ENCODE results near the gene MAP2K6. TPM values are rescaled to one million over a fixed set of nuclear protein-coding genes. Genes with fewer than 3 reads are reported as not detected.

The MAP2K6 gene
- total and polyA plus RNA-seq, 2 donors (not counting 3 experiments of a cell fraction or from before 2014, with no cell fraction given), result 5.9 to 13.9 TPM

DNA sequence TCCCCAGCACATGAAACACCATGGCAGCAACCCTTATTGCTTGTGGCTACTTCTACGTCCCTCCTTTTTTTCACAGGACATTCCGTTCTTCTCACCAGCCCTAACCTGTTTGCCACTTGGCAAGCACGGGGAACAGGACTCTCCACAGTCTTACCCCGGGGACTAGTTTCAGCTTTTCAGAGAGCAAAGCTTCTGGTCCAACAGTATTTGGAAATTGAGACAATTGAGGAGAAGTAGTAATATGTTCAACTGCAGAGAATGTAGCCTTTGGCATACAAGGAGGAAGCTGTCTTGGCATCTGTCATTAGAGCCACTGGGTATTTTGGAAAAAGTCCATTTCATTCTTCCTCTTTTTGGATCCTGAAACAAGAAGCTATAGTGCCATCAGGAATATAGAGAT lies 65.7 kb downstream of the MAP2K6 start:
- BruUV-seq (replicated peaks), result no TSS peak
- Histone ChIP-seq H3K27ac (ENCODE audit: insufficient read depth, low read depth, low read length) (no peak overlapping the region), H3K9me1 (replicated peaks; ENCODE audit: control insufficient read depth, extremely low read depth, insufficient read depth, low read length) (no peaks in the 10 kb centered on the region), H3K4me1 (ENCODE audit: control insufficient read depth, extremely low read depth, insufficient read depth, low read length) (peaks cover 12% of the 10 kb centered on the region), H3K79me2 (ENCODE audit: control insufficient read depth, insufficient read depth, low read length) (no peaks in the 10 kb centered on the region), H3K4me3 (replicated peaks in 1 of 3; ENCODE audit: insufficient read depth in 1 of 3, low read depth in 1 of 3, low read length in 3 of 3) (no peak overlapping the region), H4K20me1 (replicated peaks; ENCODE audit: control insufficient read depth, extremely low read depth, insufficient read depth, low read length) (no peaks in the 10 kb centered on the region), H3K36me3 (ENCODE audit: control insufficient read depth in 2 of 2, extremely low read depth in 1 of 2, insufficient read depth in 2 of 2, low read length in 2 of 2) (no peaks in the 10 kb centered on the region), H2AFZ (ENCODE audit: low read depth, low read length) (no peak overlapping the region), H3K4me2 (ENCODE audit: insufficient read depth, low read length) (no peak overlapping the region), H3K9ac (replicated peaks; ENCODE audit: extremely low read depth, insufficient read depth, low read length) (no peak overlapping the region), H3K27me3 (ENCODE audit: control insufficient read depth in 2 of 2, insufficient read depth in 2 of 2, low read length in 2 of 2) (no peaks in the 10 kb centered on the region), H3K9me3 (replicated peaks; ENCODE audit: control insufficient read depth, insufficient read depth, low read length) (no peaks in the 10 kb centered on the region)
- ChIA-PET CTCF (interaction anchor here (0.7 to 2.3 kb wide), 4 partner anchors 12 to 145 kb away, joined by 3 to 11 read pairs (median 3); no protein-coding TSS in a partner anchor), POLR2A (no interaction called here)
- DNase-seq (ENCODE audit: low read depth, low spot score) (peak; percentile 41), FAIRE-seq (no peak)
- dilution Hi-C loops (cut with MboI; ENCODE audit: extremely low pct_ligation_motif_present, low sequenced_read_pairs), result no loop called here
- intact Hi-C loops (cut with micrococcal nuclease), result no loop called here
- no peak for TF ChIP-seq POLR2AphosphoS5 (IDR thresholded peaks at IDR 0.05; ENCODE audit: insufficient read depth, low read depth, low read length)
- TF ChIP-seq, protein P1, sequence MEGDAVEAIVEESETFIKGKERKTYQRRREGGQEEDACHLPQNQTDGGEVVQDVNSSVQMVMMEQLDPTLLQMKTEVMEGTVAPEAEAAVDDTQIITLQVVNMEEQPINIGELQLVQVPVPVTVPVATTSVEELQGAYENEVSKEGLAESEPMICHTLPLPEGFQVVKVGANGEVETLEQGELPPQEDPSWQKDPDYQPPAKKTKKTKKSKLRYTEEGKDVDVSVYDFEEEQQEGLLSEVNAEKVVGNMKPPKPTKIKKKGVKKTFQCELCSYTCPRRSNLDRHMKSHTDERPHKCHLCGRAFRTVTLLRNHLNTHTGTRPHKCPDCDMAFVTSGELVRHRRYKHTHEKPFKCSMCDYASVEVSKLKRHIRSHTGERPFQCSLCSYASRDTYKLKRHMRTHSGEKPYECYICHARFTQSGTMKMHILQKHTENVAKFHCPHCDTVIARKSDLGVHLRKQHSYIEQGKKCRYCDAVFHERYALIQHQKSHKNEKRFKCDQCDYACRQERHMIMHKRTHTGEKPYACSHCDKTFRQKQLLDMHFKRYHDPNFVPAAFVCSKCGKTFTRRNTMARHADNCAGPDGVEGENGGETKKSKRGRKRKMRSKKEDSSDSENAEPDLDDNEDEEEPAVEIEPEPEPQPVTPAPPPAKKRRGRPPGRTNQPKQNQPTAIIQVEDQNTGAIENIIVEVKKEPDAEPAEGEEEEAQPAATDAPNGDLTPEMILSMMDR (IDR thresholded peaks at IDR 0.05; ENCODE audit: extremely low read depth in 1 of 2, insufficient read depth in 1 of 2, low read depth in 1 of 2, low read length in 2 of 2), result no peak
- TF ChIP-seq MYC (IDR thresholded peaks at IDR 0.05; ENCODE audit: low read depth, low read length), result no peak
- TF ChIP-seq JUN (IDR thresholded peaks at IDR 0.05; ENCODE audit: borderline replicate concordance, insufficient read depth, insufficient read length, low read depth), result no peak
- no peak for TF ChIP-seq EZH2 (IDR thresholded peaks at IDR 0.05; ENCODE audit: borderline replicate concordance, low read depth, low read length, severe bottlenecking)
- TF ChIP-seq GATA2 (IDR thresholded peaks at IDR 0.05; ENCODE audit: insufficient read depth, insufficient read length, low read depth, low read length), result no peak
- TF ChIP-seq FOS (IDR thresholded peaks at IDR 0.05; ENCODE audit: borderline replicate concordance, insufficient read depth, low read length), result no peak
- no peak for TF ChIP-seq POLR2A (IDR thresholded peaks at IDR 0.05; ENCODE audit: low read depth, low read length)
- TF ChIP-seq, protein P2, sequence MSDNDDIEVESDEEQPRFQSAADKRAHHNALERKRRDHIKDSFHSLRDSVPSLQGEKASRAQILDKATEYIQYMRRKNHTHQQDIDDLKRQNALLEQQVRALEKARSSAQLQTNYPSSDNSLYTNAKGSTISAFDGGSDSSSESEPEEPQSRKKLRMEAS (IDR thresholded peaks at IDR 0.05; ENCODE audit: insufficient read depth, insufficient read length), result no peak

Data from endothelial cell of umbilical vein (primary cell).